Neural progenitor cell (in vitro differentiated cells): ENCODE data around the gene FAM20A. TPM values are rescaled to one million over a fixed set of nuclear protein-coding genes. Genes with fewer than 3 reads are reported as not detected.

Source experiments
- DNase-seq: peaks from one replicate; pipeline ENCODE4 v3.0.0-alpha.2; 2016; ENCODE audit warnings: low spot score
- H2AFZ ChIP-seq: fragments of 200-600 bp; sonication (generic); replicated peaks from 2 replicates; pipeline ENCODE4 v1.6.1; 2016; ENCODE audit warnings: antibody characterized with exemption
- H3F3A ChIP-seq: fragments of 200-600 bp; sonication (generic); 2 replicates; pipeline ENCODE4 v1.6.1; 2016; ENCODE audit warnings: antibody characterized with exemption, low read depth
- H3K27ac ChIP-seq: fragments of 200-600 bp; sonication (generic); 2 replicates; pipeline ENCODE4 v1.5.1; 2016; ENCODE audit warnings: mild to moderate bottlenecking
- H3K27me3 ChIP-seq: fragments of 200-600 bp; sonication (generic); 2 replicates; pipeline ENCODE4 v1.6.1; 2016; ENCODE audit warnings: mild to moderate bottlenecking, moderate library complexity
- H3K36me3 ChIP-seq: fragments of 200-600 bp; sonication (generic); 2 replicates; pipeline ENCODE4 v1.5.1; 2016
- H3K4me1 ChIP-seq: fragments of 200-600 bp; sonication (generic); 2 replicates; pipeline ENCODE4 v1.6.1; 2016; ENCODE audit warnings: mixed run types
- H3K4me2 ChIP-seq: fragments of 200-600 bp; sonication (generic); 2 replicates; pipeline ENCODE4 v1.6.1; 2016
- H3K4me3 ChIP-seq: fragments of 200-600 bp; sonication (generic); 2 replicates; pipeline ENCODE4 v1.5.1; 2016
- H3K79me2 ChIP-seq: fragments of 200-600 bp; sonication (generic); 2 replicates; pipeline ENCODE4 v1.6.1; 2016; ENCODE audit warnings: low read depth
- H3K9ac ChIP-seq: fragments of 200-600 bp; sonication (generic); 2 replicates; pipeline ENCODE4 v1.6.1; 2016
- H3K9me3 ChIP-seq: fragments of 200-600 bp; sonication (generic); 2 replicates; pipeline ENCODE4 v1.5.1; 2016; ENCODE audit warnings: low read depth
- H4K20me1 ChIP-seq: fragments of 200-600 bp; sonication (generic); 2 replicates; pipeline ENCODE4 v1.6.1; 2016; ENCODE audit warnings: low read depth
- H3K27ac Mint-ChIP-seq: 3 replicates; pipeline ENCODE4 v1.8.0; 2021; ENCODE audit warnings: mixed read lengths
- H3K27me3 Mint-ChIP-seq: 2 replicates; pipeline ENCODE4 v1.8.0; 2022; ENCODE audit warnings: low read depth, mild to moderate bottlenecking, inconsistent platforms, moderate library complexity, mixed read lengths; ENCODE audit not compliant: insufficient read depth
- H3K36me3 Mint-ChIP-seq: 3 replicates; pipeline ENCODE4 v1.8.0; 2021; ENCODE audit warnings: mixed read lengths
- H3K4me1 Mint-ChIP-seq: 3 replicates; pipeline ENCODE4 v1.8.0; 2021; ENCODE audit warnings: mixed read lengths
- H3K4me3 Mint-ChIP-seq: 3 replicates; pipeline ENCODE4 v1.8.0; 2021; ENCODE audit warnings: mild to moderate bottlenecking, moderate library complexity, mixed read lengths
- H3K9me3 Mint-ChIP-seq: 3 replicates; pipeline ENCODE4 v1.8.0; 2020; ENCODE audit warnings: mixed read lengths
- EZH2 ChIP-seq: fragments of 200-600 bp; sonication (generic); IDR thresholded peaks from 2 replicates; pipeline ENCODE4 v1.6.1; 2017; ENCODE audit warnings: antibody characterized with exemption, mild to moderate bottlenecking, moderate library complexity
- EZH2phosphoT487 ChIP-seq: fragments of 200-600 bp; sonication (generic); IDR thresholded peaks from 2 replicates; pipeline ENCODE4 v1.6.1; 2017; ENCODE audit warnings: antibody characterized with exemption
- total RNA-seq: library from RNA; depleted of rRNA; stranded (reverse); fragments of >200 nt; gene quantifications from 2 replicates; pipeline ENCODE4 v1.2.3, GENCODE V29; 2015; ENCODE audit warnings: low replicate concordance
- TF ChIP-seq, protein P1 (sequence below): fragments of 200-600 bp; sonication (generic); IDR thresholded peaks from 2 replicates; pipeline ENCODE4 v1.5.1; 2017; ENCODE audit warnings: antibody characterized with exemption, mild to moderate bottlenecking

Gene FAM20A
- total RNA-seq, 1 donor from 2014 or later = 0.41 TPM

DNA sequence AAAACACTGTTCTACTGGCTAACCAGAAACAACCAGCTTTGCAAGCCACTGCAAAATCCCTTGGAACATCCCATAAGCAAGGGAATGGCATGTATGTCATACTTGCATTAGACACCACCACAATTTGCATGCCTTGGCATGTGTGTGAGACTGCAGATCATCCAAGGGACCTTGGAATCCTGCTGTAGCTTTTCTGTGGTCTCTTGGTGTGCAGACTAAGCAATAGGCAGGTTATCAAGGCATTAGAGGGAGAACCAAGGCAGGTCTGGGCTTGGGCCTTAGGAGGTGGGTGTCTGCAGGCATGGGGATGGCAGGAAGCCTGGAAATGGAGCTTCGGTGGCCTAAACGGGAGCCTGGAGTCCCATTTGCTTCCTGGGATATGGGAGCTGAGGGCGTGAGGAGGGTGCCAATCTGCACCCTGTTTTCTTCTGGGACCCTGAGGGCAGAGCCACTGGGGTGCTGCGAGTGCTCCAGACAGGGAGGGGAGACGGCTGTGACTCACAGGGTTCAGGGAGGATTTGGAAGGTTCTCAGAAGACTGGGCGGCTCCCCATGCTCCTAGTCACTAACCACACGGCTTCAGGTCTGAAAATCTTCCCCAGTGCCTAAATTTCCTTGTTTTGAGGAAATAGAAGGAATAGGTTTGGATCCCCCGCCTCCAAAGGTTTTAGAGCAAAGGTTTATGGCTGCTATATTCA lies 36.6 kb downstream of the FAM20A start:
- no peaks in the 10 kb centered on the region for H3K36me3 ChIP-seq
- no peaks in the 10 kb centered on the region for H3K9me3 ChIP-seq
- Mint-ChIP-seq H3K27ac (no peak overlapping the region), H3K4me3 (no peak overlapping the region), H3K4me1 (no peaks in the 10 kb centered on the region), H3K36me3 (no peaks in the 10 kb centered on the region), H3K27me3 (no peaks in the 10 kb centered on the region), H3K9me3 (no peaks in the 10 kb centered on the region)
- no peak for TF ChIP-seq EZH2phosphoT487
- H3K9ac ChIP-seq = no peak overlapping the region
- no peak overlapping the region for H2AFZ ChIP-seq
- no peaks in the 10 kb centered on the region for H4K20me1 ChIP-seq
- no peak for DNase-seq
- no peaks in the 10 kb centered on the region for H3K79me2 ChIP-seq
- no peak overlapping the region for H3K27ac ChIP-seq
- H3K4me3 ChIP-seq = no peak overlapping the region
- no peak overlapping the region for H3K4me2 ChIP-seq
- H3K4me1 ChIP-seq = no peaks in the 10 kb centered on the region
- no peaks in the 10 kb centered on the region for H3F3A ChIP-seq
- no peaks in the 10 kb centered on the region for H3K27me3 ChIP-seq

DNA sequence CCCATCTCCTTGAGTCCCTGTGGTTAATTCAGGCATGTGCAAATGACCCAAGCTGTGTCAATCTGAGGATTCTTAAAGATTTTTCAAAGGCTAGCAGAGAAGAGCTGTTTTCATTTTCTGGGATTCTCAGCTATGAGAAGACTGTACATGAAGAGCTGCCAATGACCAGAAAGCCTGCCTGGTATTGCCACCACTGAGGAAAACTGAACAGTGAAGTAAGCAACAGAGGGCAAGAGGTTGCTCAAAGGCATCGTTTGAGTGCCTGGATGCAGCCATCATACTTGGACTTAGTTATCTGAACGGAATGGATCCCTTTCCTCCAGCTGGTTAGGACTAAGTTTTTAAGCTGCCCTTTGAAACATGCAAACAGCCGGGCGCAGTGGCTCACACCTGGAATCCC lies 38.4 kb downstream of the FAM20A start:
- H3K36me3 Mint-ChIP-seq = no peaks in the 10 kb centered on the region
- no peak for DNase-seq
- no peak overlapping the region for H3K4me2 ChIP-seq

DNA sequence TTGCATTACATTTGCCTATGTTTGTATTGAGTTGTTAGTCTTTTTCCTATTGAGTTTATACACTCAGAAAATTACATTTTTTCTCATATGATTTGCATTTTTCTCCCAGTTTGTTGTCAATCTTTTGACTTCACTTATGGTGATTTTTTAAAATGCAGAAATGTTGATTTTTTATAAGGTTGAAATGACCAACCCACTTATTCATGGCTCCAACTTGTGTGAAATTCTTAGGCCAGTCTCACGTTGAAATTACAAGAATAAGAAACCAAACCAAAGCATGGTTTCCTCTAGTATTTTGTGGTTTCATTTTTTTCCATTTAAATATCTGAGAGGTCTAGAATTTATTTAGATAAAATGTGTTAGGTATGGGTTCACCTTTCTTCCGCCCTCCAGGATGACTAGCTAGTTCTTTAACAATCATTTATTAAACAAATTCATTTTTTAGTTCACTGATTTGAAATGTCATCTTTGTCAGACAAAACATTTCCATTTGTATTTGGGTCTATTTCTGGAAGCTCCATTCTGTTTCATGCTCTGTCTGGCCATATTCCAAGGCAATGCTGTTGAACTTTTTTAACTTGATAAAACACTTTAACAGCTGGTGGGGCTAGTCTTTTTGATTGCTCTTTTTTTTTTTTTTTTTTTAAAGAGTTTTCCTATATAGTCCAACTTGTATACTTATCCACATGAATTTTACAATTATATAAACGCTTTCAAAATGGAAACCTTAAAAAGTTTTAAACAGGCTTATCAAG lies 40.0 kb downstream of the FAM20A start:
- no peaks in the 10 kb centered on the region for H3K27me3 ChIP-seq
- TF ChIP-seq EZH2 (no peak), EZH2phosphoT487 (no peak)
- TF ChIP-seq, protein P1, sequence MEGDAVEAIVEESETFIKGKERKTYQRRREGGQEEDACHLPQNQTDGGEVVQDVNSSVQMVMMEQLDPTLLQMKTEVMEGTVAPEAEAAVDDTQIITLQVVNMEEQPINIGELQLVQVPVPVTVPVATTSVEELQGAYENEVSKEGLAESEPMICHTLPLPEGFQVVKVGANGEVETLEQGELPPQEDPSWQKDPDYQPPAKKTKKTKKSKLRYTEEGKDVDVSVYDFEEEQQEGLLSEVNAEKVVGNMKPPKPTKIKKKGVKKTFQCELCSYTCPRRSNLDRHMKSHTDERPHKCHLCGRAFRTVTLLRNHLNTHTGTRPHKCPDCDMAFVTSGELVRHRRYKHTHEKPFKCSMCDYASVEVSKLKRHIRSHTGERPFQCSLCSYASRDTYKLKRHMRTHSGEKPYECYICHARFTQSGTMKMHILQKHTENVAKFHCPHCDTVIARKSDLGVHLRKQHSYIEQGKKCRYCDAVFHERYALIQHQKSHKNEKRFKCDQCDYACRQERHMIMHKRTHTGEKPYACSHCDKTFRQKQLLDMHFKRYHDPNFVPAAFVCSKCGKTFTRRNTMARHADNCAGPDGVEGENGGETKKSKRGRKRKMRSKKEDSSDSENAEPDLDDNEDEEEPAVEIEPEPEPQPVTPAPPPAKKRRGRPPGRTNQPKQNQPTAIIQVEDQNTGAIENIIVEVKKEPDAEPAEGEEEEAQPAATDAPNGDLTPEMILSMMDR = no peak
- peaks cover 13% of the 10 kb centered on the region for H3K4me1 Mint-ChIP-seq
- H3K27me3 Mint-ChIP-seq = no peaks in the 10 kb centered on the region
- no peak overlapping the region for H3K27ac ChIP-seq
- no peak overlapping the region for H3K4me2 ChIP-seq
- H2AFZ ChIP-seq = no peak overlapping the region
- H3K36me3 ChIP-seq = no peaks in the 10 kb centered on the region
- H3K4me3 ChIP-seq = no peak overlapping the region
- H3K36me3 Mint-ChIP-seq = no peaks in the 10 kb centered on the region
- H3K4me1 ChIP-seq = no peaks in the 10 kb centered on the region
- no peak for DNase-seq
- H3F3A ChIP-seq = no peaks in the 10 kb centered on the region
- H3K9ac ChIP-seq = no peak overlapping the region
- no peaks in the 10 kb centered on the region for H3K79me2 ChIP-seq
- no peaks in the 10 kb centered on the region for H3K9me3 ChIP-seq
- H3K9me3 Mint-ChIP-seq = no peaks in the 10 kb centered on the region
- no peak overlapping the region for H3K27ac Mint-ChIP-seq
- H3K4me3 Mint-ChIP-seq = no peak overlapping the region
- no peaks in the 10 kb centered on the region for H4K20me1 ChIP-seq

More for the DNA sequence above, 38.4 kb downstream of the FAM20A start:
- no peak overlapping the region for H3K27ac Mint-ChIP-seq
- Histone ChIP-seq H3K9ac (no peak overlapping the region), H2AFZ (no peak overlapping the region), H3K4me3 (no peak overlapping the region), H4K20me1 (no peaks in the 10 kb centered on the region), H3F3A (no peaks in the 10 kb centered on the region), H3K9me3 (no peaks in the 10 kb centered on the region), H3K27me3 (no peaks in the 10 kb centered on the region), H3K4me1 (no peaks in the 10 kb centered on the region), H3K27ac (no peak overlapping the region), H3K79me2 (no peaks in the 10 kb centered on the region), H3K36me3 (no peaks in the 10 kb centered on the region)
- no peaks in the 10 kb centered on the region for H3K27me3 Mint-ChIP-seq
- H3K4me1 Mint-ChIP-seq = peaks cover 13% of the 10 kb centered on the region
- H3K9me3 Mint-ChIP-seq = no peaks in the 10 kb centered on the region
- no peak overlapping the region for H3K4me3 Mint-ChIP-seq
- TF ChIP-seq, protein P1 = no peak
- no peak for TF ChIP-seq EZH2phosphoT487
- TF ChIP-seq EZH2 = no peak

DNA sequence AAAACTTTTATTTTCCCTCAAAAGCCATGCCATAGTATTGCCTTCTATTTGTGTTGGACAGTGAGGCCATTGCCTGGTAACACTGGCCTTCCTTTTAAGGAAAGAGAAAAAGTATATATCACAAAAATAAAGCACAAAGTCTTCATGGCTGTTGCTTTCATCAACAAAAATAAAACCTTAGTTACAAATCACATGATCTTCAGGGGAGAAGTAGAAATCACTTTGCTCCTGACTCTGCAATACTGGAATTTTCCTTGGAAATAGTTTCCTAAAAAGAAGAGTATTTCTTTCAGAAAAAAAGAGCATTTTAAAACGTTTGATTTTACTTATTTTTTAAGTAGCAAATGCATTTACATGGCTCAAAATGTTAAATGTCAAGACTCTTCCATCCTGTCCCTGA lies 41.9 kb downstream of the FAM20A start:
- Histone ChIP-seq H3K27me3 (no peaks in the 10 kb centered on the region), H3K79me2 (no peaks in the 10 kb centered on the region)
- no peak overlapping the region for H3K27ac Mint-ChIP-seq

More for the DNA sequence above, 41.9 kb downstream of the FAM20A start:
- Histone ChIP-seq H2AFZ (no peak overlapping the region), H3K4me1 (no peaks in the 10 kb centered on the region), H3K9ac (no peak overlapping the region), H3K27ac (no peak overlapping the region), H3K4me2 (no peak overlapping the region), H3K36me3 (no peaks in the 10 kb centered on the region), H3K4me3 (no peak overlapping the region), H3K9me3 (no peaks in the 10 kb centered on the region), H4K20me1 (no peaks in the 10 kb centered on the region), H3F3A (no peaks in the 10 kb centered on the region)
- Mint-ChIP-seq H3K4me3 (no peak overlapping the region), H3K27me3 (no peaks in the 10 kb centered on the region), H3K9me3 (no peaks in the 10 kb centered on the region), H3K4me1 (peaks cover 13% of the 10 kb centered on the region), H3K36me3 (no peaks in the 10 kb centered on the region)
- TF ChIP-seq EZH2 (no peak), EZH2phosphoT487 (no peak)
- TF ChIP-seq, protein P1 = no peak
- no peak for DNase-seq
